Cardiac muscle cell (in vitro differentiated cells and primary cell): ENCODE measurements around the gene GALNT9. TPM values are rescaled to one million over a fixed set of nuclear protein-coding genes. Genes with fewer than 3 reads are reported as not detected.

Experiments used
- DNase-seq, 2 donors: peaks; one replicate each; pipeline versions ENCODE4 v3.0.0 to v3.0.0-alpha.2; 2010 to 2017; ENCODE audit warnings: low read depth in 1 of 2, low spot score in 1 of 2
- H3K27ac ChIP-seq: fragments of 200-600 bp; sonication (generic); 2 replicates; pipeline ENCODE4 v1.5.1; 2016
- H3K27me3 ChIP-seq: fragments of 200-600 bp; sonication (generic); 2 replicates; pipeline ENCODE4 v1.6.0; 2016; ENCODE audit warnings: control low read depth
- H3K36me3 ChIP-seq: fragments of 200-600 bp; sonication (generic); 2 replicates; pipeline ENCODE4 v1.5.1; 2016; ENCODE audit warnings: control low read depth
- H3K4me1 ChIP-seq: fragments of 200-600 bp; sonication (generic); 2 replicates; pipeline ENCODE4 v1.8.1; 2017; ENCODE audit warnings: low read depth, mild to moderate bottlenecking, mixed run types
- H3K4me3 ChIP-seq: fragments of 200-600 bp; sonication (generic); 2 replicates; pipeline ENCODE4 v1.5.1; 2016; ENCODE audit warnings: mild to moderate bottlenecking
- H3K9me3 ChIP-seq: fragments of 200-600 bp; sonication (generic); 2 replicates; pipeline ENCODE4 v1.5.1; 2017; ENCODE audit warnings: low read depth, mild to moderate bottlenecking, control low read depth
- polyA plus RNA-seq: library from polyadenylated mRNA; unstranded; fragments of >200 nt; fragmentation: Nextera tagmentation; extraction: Ambion mirVana; gene quantifications from 2 replicates; pipeline ENCODE4 v1.2.1, GENCODE V29; 2016
- total RNA-seq: library from RNA; depleted of rRNA; stranded (reverse); fragments of >200 nt; gene quantifications from 2 replicates; pipeline ENCODE4 v1.2.3, GENCODE V29; 2016
- TF ChIP-seq, protein P1 (sequence below): IDR thresholded peaks from 2 replicates; pipeline ENCODE4 v1.5.1; 2012; ENCODE audit warnings: low read depth, mild to moderate bottlenecking, low read length

GALNT9 gene
- total and polyA plus RNA-seq, 2 experiments from 2014 or later = 0.42 to 0.45 TPM

DNA sequence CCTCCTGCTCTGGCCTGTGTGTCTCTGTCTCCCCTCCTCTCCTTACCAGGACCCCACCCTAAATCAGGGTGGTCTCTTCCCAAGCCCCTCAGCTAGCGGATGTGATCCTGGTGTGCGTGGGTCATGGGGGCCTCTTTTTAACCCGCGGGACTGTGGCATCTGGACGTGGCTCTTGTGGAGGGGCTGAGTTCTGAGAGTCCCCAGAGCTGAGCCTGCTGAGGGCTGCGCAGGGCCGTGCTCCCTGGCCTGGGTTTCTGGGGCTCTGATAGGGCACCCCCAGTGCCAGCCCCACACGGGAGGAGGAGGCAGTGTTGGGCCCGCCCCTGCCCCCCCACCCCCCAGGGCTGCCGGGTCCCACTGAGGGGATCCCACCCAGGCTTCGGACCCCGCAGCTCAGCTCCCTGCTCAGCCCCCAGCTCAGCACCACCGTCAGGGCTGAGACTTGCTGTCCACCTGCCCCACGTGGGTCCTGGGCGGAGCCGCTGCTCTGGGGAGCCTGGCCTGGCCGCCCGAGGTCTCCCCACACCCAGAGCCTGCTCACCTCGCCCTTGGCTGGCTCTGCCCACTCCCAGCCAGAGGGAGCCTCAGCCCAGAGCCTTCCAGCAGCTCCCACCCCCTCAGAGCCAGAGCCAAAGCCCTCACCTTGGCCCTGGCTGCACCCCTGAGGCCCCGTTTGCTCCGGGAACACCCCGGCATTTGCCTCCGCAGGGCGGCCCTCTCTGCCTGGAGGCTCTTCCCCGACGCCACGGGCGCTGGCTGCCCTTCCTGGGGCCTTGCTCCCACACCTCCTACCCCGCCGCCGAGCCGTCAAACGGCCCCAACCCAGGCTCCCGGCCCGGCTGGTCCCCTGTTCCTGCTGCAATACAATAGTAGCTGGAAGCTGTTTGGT is 153.6 kb downstream of the GALNT9 start:
- DNase-seq = no peak
- no peaks in the 10 kb centered on the region for H3K27me3 ChIP-seq
- H3K27ac ChIP-seq = no peak overlapping the region
- no peaks in the 10 kb centered on the region for H3K36me3 ChIP-seq
- no peak overlapping the region for H3K4me3 ChIP-seq
- H3K9me3 ChIP-seq = no peaks in the 10 kb centered on the region
- H3K4me1 ChIP-seq = no peaks in the 10 kb centered on the region
- TF ChIP-seq, protein P1, sequence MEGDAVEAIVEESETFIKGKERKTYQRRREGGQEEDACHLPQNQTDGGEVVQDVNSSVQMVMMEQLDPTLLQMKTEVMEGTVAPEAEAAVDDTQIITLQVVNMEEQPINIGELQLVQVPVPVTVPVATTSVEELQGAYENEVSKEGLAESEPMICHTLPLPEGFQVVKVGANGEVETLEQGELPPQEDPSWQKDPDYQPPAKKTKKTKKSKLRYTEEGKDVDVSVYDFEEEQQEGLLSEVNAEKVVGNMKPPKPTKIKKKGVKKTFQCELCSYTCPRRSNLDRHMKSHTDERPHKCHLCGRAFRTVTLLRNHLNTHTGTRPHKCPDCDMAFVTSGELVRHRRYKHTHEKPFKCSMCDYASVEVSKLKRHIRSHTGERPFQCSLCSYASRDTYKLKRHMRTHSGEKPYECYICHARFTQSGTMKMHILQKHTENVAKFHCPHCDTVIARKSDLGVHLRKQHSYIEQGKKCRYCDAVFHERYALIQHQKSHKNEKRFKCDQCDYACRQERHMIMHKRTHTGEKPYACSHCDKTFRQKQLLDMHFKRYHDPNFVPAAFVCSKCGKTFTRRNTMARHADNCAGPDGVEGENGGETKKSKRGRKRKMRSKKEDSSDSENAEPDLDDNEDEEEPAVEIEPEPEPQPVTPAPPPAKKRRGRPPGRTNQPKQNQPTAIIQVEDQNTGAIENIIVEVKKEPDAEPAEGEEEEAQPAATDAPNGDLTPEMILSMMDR = no peak

DNA sequence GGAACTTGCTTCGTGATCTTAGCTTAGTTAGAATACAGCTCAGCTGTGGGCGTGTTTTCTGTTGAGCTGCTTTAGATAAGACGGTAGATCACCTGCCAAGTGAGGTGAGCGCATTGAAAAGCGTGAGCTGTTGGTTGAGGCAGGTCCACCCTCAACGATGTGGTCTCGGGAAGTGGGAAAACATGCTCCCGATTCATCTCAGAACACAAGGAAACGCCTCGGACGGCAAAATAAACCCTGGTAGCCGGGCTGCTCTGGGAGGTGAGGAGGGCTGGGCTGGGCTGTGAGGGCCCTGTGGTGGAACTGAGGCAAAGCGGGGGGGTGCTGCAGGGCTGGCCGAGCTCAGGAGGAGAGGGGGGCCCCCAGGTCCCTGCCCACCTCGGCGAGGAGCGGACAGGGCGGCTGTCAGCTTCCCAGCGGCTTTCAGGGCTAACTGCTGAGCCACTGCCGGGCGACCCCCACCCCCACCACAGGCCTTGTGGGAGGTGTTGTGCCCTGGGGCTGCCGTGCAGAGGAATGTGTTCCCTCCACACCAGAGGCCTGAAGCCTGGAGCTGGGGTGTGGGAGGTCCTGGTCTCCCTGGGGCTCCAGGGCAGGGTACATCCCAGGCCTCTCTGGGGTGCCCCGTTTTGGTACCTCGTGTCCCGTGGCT is 154.4 kb downstream of the GALNT9 start:
- H3K36me3 ChIP-seq = no peaks in the 10 kb centered on the region
- no peak for DNase-seq
- no peaks in the 10 kb centered on the region for H3K4me1 ChIP-seq
- H3K27me3 ChIP-seq = no peaks in the 10 kb centered on the region
- TF ChIP-seq, protein P1 = no peak
- no peak overlapping the region for H3K4me3 ChIP-seq
- no peaks in the 10 kb centered on the region for H3K9me3 ChIP-seq
- no peak overlapping the region for H3K27ac ChIP-seq

DNA sequence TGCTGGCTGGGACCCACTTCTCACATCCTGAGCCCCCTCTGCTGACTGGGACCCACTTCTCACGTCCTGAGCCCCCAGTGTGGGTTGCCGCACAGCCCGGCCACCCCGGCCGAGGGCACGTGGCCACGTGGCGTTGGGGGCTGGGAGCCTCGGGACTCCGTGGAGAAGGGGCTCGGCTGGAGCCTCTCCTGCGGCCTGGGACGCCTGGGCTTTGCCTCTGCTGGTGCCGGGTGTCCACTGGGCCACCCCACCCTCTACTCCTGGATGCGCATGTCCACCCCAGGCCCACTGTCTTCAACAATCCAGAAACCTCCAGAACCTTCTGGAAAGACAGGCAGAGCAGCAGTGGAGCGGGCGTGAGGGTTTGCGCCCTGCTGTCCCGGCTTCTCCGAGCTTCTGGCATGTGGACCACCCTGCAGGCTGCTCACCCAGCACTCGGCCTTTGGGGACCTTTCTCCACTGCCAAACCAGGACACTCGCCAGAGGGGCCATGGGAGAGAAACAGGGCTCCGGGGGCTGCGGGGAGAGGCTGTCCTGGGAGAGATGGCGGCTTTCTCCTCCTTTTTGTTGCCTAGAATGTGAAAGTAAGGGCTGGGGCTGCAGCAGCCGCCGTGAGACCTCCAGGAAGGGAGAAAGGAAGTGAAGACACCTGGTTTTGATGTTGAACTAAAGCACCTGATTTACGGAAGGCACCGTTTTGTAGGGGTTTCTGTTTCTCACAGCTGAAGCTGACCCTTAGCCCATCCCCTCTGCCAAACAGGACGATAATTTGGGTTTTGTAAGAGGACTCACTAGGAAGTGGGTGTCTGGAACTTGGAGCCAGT is 155.2 kb downstream of the GALNT9 start:
- Histone ChIP-seq H3K36me3 (no peaks in the 10 kb centered on the region), H3K27me3 (no peaks in the 10 kb centered on the region), H3K4me1 (no peaks in the 10 kb centered on the region), H3K9me3 (no peaks in the 10 kb centered on the region), H3K4me3 (no peak overlapping the region), H3K27ac (no peak overlapping the region)
- no peak for DNase-seq
- TF ChIP-seq, protein P1 = no peak

DNA sequence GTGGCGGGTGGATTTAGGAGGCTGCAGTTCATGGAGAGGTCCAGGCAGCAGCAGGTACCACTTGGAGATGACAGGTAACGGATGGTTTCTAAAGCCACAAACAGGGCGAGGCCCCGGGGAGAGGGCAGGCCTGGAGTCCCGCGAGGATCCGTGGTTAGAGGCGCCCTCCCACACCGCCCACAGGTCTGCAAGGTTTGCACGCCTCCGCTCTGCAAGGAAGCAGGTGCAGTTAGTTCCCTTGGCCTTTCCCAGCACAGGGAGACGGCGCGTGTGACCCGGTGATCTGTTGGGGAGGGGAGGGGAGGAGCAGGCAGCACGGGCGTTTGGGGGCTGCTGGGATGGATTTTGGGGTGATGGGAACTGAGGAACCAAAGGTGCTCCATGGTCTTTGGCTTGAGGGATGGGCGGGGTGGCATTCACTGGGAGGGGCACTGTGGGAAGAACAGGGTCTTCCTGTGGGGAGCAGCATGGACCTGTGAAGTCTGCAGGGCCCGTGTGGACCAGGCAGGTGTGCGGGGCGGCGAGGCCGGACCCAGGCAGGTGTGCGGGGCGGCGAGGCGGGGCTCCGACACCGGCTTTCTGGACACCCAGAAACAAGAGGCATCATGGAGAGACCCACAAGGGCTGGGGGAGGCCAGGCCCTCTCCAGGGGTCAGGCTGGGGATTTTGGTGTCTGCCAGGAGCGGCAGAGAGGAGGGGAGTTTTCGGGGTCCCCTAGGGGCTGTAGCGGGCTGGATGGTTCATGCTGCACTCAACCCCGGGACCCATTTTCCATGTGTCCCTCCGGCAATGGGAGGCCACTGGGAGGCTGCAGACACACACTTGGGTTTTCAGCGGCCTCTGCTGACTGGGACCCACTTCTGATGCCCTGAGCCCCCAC is 156.0 kb downstream of the GALNT9 start:
- no peak overlapping the region for H3K4me3 ChIP-seq
- no peaks in the 10 kb centered on the region for H3K27me3 ChIP-seq

More for the DNA sequence above, 156.0 kb downstream of the GALNT9 start:
- Histone ChIP-seq H3K36me3 (no peaks in the 10 kb centered on the region), H3K4me1 (no peaks in the 10 kb centered on the region), H3K9me3 (no peaks in the 10 kb centered on the region), H3K27ac (no peak overlapping the region)
- no peak for DNase-seq
- TF ChIP-seq, protein P1 = no peak
